ENCODE results near the gene UNG.
"Not testable (repeated sequence)": the region's sequence is repeated elsewhere in the genome, so short reads cannot be mapped to it uniquely, and the experiment has no call there.

UNG gene

DNA sequence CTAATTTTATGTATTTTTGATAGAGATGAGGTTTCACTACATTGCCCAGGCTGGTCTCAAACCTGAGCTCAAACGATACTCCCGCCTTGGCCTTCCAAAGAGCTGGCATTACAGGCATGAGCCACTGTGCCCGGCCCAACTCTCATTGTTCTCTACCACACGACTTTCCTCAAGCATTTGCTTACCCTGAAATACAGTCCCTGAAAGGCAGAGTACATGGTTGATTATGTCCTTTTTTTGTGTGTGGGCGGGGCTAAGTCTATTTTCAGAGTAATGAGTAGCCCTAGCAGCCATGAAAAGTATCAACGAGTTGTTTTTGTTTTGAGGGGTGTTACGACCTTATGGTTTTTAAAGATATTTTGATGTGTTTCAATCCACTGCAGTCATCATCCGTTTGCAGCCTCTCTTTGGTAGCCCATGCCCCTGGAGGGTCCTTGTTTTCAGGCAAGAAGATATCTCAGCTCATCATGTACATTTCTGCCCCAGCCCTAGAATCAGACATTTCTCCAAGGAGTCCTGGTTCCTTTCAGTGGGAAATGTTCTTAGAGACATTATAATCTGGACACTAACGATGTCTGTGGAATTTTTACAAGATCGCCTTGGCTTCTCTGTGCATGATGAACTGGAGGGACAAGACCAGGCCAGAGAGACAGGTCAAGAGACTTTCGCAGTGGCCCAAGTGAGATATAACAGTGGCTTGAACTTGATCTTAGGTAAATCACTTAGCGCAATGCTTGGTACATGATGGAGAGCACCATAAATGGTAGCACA is 27.7 kb downstream of the UNG start:
- no peak for DNase-seq

- DNase-seq, result no peak
Measured at GRCh38 chr12:109125791-109126190, 28.4 kb downstream of the UNG start.

DNA sequence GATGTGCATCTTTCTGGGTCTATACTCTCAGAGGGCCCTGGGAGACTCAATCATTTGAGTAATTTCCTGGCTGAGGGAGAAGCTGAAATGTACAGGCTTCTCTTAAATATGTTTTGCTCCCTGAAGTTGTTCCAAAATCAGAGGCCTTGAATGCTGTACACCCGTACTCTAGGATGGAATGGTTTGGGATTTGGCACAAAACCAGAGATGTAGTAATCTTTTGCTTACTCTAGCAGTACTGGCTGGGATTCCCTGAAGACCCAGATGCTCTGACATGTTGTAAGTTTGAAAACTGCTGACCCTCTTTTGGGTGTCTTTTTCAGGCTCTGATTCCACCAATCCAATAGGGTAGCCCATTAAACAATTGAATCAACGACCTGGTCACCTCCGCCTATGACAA is 29.4 kb downstream of the UNG start:
- no peak for DNase-seq

- DNase-seq, result no peak
Measured at GRCh38 chr12:109127533-109128242, 30.3 kb downstream of the UNG start.

DNA sequence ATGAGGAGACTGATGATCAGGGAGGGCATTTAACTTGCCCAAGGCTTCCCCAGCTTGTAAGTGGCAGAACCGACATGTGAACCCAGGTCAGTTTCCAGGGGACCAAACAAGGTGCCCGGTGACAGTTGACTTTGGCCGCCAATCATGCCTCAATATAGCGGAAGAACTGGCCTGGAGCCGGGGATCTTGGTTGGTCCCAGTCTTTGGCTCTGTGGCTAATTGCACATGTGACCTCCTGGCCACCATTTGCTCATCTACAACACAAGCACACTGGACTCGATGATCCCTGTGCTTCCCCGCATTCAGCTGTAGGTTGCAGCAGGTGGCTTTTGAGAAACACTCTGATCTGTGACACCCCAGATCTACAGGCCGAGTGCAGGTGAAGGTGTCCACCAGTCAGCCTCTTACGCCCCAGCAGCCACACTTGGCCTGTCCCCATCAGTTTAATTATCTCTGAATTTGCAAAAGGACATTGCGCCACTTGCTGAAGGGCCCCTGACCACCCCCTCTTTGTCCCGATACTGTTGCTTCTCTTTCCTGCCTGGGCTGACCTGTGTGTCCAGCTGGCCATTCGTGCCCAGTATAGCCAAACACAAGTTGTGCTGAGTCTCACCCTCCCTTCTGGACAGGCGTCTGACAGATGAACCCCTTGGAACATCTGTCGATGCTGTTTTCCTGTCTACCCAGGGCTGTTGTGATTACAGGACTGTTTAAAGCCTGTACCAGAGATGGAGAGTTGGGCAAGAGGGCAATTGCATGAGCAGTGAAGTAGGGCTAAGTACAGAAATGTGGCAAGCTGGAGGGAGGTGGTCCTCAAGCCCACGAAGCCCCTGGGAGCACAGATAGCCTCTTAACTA is 33.1 kb downstream of the UNG start:
- no peak for DNase-seq

DNA sequence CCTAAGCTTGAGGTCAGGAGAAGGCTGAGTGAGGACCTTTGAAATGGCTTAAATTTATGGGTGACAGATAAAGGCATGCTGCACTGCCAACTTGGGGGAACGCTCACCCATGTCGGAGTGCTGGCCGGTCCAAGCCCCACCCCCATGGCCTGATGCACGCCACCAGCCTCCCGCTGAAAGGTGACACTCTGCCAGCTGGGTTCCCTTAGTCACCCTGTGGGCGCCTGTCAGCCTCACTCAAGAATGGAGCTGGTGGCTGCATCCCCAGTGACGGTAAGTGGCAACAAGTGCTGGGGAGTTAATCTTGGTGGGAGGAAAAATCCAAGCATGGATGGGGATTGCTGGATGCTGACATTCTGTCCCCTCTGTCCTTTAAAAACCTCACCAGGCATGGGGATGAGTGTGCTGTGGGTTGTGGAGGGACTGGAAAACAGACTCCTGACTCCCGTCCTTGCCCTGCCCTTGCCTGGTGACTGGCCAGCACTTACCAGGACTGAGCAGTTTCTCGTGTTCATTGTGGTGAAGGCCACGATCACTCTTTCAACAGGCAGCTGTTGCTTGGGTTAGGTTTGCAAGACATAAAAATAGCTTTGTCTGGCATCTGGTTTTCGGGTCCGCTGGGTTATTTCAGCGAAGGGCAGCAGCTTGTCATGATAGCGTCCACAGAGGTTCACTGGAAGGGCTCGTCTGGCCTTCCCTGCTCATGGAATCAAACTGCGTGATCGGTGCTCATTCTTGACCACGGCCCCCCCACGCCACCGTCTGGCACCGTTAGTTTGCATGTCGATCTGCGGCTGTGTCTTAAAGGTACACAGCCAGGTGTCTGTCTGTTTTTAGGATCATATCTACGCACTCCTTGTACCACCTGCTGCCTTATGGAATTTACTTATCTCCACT is 34.0 kb downstream of the UNG start:
- no peak for DNase-seq

- DNase-seq, result peak; percentile 36
Measured at GRCh38 chr12:109134186-109134917, 37.0 kb downstream of the UNG start.

GRCh38 chr12:109137055-109137454 is 39.7 kb downstream of the UNG start:
- no peak for DNase-seq

DNA sequence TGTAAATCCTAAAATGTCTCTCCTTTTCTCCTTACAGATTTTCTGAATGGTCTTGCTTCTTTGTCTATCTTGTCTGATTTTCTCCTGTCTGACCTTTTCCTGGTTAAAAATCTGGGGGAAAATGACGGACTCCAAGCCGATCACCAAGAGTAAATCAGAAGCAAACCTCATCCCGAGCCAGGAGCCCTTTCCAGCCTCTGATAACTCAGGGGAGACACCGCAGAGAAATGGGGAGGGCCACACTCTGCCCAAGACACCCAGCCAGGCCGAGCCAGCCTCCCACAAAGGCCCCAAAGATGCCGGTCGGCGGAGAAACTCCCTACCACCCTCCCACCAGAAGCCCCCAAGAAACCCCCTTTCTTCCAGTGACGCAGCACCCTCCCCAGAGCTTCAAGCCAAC is 42.0 kb downstream of the UNG start:
- no peak for DNase-seq

GRCh38 chr12:109139791-109140190 is 42.4 kb downstream of the UNG start:
- DNase-seq, result no peak

- DNase-seq, result no peak
Measured at GRCh38 chr12:109140560-109140959, 43.2 kb downstream of the UNG start.

DNA sequence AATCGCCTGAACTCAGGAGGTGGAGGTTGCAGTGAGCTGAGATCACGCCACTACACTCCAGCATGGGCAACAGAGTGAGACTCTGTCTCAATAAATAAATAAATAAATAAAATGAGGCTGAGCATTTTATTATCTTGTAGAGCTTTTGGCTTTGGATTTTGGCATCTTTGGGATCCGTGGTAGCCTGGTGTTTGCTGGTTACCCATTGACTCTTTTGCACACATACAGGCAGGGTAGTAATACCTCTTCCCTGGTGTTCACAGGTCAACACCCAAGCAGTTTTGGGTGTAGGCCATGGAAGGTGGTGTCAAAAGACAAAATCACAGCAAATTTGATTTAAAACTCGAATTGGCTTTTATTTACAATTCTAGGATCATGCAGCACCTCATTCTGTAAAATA is 46.8 kb downstream of the UNG start:
- no peak for DNase-seq

DNA sequence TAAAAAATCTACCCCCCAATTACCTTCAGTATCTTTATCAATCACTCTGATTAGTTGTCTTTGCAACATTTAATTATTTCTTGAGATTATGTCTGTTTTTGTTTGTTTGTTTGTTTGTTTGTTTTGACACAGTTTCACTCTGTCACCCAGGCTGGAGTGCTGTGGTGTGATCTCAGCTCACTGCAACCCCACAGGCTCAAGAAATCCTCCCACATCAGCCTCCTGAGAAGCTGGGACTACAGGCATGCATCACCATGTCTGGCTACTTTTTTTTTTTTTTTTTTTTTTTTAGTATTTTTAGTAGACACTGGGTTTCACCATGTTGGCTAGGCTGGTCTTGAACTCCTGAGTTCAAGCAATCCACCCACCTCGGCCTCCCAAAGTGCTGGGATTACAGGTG is 49.7 kb downstream of the UNG start:
- DNase-seq, result not testable (repeated sequence)

DNA sequence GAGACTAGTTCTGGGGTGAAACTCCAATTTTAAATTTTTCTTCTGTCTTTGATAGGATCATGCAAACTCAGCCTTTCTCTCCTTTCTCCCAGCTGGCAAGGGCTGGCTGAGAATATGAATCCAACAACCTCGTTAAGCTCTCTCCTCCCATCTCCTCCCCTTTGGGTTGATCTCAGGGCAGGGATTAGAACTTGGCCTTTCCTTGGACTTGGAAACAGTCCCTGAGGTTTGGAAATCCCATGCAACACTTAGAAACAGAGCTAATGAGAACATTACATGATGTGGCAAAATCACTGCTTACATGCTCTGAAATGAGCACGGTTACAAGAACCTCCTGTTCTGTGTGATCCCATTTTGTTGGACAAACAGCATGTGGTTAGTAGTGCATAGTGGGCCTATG is 50.6 kb downstream of the UNG start:
- DNase-seq, result no peak

DNA sequence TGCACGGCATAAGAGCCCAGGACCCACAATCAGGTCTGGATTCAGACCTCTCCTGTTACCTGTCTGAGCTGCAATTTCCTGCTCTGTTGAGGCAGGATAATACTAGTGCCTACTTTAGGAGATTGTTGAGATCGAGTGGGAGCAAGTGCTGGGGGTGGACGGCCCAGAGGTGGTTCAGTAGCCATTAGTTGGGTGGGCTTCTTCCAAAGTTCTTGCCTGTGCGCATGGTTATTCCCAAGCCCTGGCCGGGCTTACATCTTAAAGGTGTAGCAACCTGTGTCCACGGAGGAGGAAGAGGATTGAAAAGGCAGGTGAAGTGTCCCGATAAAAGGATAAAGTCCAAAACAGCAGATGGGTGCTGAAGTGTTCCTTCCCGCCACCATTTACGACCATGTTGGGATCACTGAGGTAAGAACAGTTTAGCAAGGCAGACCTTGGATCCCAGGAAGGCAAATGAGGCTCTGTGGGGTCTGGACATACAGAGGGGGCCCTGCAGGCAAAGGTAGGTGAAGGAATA is 52.8 kb downstream of the UNG start:
- DNase-seq, result no peak

DNA sequence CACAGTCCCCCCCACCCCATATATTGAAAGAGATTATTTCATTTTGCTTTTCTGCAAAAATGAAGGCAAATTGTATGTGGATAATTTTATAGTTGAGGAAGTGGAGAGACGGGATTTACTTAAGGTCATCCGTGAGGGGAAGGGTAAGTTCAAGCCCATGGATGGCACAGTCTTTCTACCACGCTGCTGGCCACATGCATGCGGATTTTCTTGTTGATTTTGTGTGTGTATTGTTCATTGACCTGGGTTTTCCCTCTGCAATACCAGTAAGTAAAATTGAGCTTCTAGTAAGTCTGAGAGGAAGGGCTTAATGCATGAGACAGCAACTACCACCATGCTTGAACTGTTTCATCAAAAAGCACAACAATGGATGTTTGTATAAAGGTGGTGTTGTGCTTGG is 54.1 kb downstream of the UNG start:
- no peak for DNase-seq

GRCh38 chr12:109153821-109154441 is 56.5 kb downstream of the UNG start:
- no peak for DNase-seq

- peak; percentile 86 for DNase-seq
Measured at GRCh38 chr12:109154451-109155438, 57.3 kb downstream of the UNG start.

- DNase-seq, result no peak
Measured at GRCh38 chr12:109156036-109156435, 58.6 kb downstream of the UNG start.

GRCh38 chr12:109156586-109156985 is 59.2 kb downstream of the UNG start:
- no peak for DNase-seq
